Fibroblast of skin of right quadriceps (primary cell): Measurements from ENCODE around the gene RYR3.

ENCODE experiments used
- DNase-seq: peaks from one replicate; pipeline ENCODE4 v3.0.0-alpha.2; 2013

RYR3 gene

DNA sequence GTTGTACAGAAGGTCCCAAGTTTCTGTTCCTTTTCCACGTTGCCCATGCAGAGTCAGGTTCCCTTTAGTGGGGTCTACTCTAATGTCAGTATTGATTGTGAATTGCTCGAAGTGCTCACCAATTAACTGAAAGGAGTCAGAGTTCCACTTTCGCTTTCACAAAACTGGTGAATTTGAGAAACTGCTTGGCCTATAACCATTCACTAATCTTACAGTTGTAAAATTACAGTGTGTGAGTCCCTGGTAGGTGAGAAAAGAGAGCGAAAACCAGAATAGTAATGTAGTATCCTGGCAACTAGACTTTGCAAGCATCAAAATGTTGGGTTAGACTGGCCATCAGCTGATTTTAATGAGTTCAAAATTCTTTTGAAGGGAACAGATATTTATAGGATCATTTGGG is 420.0 kb downstream of the RYR3 start:
- no peak for DNase-seq

- DNase-seq, result no peak
Measured at GRCh38 chr15:33735143-33735542, 424.4 kb downstream of the RYR3 start.

GRCh38 chr15:33735637-33736247 is 425.0 kb downstream of the RYR3 start:
- DNase-seq, result peak; percentile 24

- peak; percentile 27 for DNase-seq
Measured at GRCh38 chr15:33737687-33738601, 427.2 kb downstream of the RYR3 start.

DNA sequence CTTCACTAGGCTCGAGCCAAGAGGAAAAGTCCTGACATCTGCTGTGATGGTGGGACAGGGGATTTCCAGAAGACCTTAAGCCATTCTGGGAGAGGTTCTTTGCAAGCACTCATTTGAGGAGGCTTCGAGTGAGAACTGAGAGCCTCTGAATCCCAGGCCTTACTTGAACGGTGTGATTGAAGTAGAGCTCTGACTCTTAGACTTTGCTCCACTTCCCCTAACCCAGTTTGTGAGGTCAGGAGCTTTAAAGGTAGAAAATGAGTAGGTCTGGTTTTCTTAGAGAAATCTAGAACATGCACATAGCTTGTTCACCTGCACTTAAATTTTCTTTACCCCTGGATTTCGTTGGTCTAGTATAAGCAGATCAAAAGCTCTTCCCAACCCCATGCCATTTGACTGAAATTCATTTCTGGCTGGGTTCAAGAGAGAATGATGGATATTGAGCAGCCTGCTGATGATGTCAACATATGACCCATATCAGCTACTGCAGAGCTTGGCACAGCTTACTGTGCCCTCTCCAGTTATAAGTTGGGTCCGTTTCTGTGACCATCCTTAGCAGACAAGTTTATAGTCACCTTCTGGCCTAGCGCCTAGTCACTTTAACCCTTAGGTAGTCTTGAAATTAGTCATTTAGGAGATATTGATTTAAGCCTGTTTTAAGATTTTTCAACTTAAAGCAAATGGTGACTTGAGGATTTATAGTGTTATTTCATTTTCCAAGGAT is 428.3 kb downstream of the RYR3 start:
- DNase-seq, result no peak

- DNase-seq, result no peak
Measured at GRCh38 chr15:33742306-33742705, 431.5 kb downstream of the RYR3 start.

DNA sequence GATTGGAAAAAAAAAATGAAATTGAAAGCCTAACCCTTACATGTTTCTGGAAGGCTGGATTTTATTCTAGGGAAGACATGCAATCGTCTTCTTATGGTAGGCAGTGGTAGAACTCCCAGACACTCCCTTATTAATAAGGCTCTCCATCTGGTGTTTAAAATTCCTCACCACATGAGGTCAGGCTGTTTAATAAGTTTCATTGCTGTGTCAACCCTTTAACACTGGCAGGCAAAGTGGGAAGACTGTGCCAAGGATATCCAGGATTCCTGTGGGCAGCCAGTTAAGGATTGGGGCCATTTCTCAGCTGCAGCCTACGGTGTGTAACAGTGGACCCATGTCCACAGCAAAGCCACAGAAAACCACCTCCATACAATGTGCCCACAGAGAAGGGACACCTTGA is 432.0 kb downstream of the RYR3 start:
- peak; percentile 10 for DNase-seq

GRCh38 chr15:33746203-33746602 is 435.4 kb downstream of the RYR3 start:
- DNase-seq, result no peak

DNA sequence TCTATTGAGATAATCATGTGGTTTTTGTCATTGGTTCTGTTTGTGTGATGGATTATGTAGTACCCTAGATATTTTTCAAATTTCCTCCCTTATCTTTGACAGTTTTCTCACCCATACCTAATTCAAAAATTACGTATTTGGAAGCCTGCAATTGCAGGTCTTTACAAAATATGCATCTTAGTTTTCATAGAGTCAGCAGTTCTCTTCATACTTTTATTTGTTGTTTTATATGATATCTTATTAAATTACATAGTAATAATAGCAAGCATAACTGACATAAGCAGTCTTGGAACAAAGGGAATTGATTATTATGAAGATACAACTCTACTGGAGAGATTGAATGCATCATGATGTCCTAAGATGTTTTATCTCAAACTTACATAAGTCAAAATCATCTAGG is 442.2 kb downstream of the RYR3 start:
- no peak for DNase-seq

DNA sequence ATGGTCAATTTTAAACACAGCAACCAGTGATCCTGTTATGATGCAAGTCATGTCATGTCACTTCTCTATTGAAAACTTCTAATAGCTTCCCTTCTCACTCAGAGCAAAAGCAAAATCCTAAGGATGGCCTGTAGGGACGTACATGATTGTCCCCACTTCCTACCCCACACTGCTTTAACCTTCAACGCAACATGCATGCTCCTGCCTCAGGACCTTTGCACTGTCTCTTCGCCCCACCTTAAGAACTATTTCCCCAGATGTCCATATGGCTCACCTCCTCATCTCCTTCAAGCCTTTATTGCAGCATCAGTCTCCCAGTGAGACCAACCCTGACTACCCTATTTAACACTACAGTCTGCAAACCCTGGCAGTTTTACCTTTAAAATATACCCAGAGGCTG is 443.5 kb downstream of the RYR3 start:
- no peak for DNase-seq

- DNase-seq, result no peak
Measured at GRCh38 chr15:33756961-33757360, 446.2 kb downstream of the RYR3 start.

DNA sequence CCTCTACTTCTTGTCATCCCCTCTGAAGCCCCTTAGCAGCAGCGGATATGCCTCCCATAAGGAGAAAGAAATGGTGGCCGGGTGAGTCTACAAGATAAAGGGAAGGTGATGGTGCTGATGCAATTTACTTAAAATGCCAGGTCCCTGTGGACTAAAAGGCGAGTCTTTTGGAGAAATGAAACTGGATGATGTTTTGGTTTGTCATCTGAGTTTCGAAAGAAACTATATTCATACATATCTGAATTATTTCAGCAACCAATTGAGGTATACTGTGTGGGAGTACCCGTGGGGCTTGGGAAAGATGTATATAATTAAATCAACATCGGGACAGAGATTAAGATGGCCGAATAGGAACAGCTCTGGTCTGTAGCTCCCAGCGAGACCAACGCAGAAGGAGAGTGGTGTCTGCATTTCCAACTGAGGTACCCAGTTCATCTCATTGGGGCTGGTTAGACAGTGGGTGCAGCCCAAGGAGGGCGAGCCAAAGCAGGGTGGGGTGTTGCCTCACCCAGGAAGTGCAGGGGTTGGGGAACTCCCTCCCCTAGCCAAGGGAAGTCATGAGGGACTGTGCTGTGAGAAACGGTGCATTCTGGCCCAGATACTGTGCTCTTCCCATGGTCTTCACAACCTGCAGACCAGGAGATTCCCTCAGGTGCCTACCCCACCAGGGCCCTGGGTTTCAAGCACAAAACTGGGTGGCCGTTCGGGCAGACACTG is 446.9 kb downstream of the RYR3 start:
- DNase-seq, result no peak

- no peak for DNase-seq
Measured at GRCh38 chr15:33766389-33766788, 455.6 kb downstream of the RYR3 start.

DNA sequence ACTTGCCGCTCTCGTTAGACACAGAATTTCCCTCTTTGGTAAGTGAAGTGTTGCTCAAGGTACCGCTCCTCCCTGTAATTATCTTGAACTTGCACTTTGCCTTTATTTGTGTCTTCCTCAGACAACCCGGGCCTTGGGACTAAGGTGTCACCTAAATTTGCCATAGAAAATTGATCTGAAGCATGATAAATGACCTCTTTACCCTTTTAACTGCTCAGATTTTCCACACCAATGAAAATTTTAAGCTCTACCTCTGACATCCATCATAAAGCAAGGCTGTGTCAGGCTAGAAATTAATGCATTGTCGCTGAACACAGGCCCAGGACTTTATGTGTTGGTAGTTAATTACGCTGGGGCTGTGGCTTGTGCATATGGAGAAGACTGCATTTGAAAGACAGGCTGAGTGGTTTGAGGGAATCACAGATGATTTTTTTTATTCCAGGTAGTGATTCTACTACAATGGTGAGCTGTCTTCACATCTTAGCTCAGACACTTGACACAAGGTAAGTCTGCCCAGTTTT is 458.0 kb downstream of the RYR3 start:
- DNase-seq, result no peak

DNA sequence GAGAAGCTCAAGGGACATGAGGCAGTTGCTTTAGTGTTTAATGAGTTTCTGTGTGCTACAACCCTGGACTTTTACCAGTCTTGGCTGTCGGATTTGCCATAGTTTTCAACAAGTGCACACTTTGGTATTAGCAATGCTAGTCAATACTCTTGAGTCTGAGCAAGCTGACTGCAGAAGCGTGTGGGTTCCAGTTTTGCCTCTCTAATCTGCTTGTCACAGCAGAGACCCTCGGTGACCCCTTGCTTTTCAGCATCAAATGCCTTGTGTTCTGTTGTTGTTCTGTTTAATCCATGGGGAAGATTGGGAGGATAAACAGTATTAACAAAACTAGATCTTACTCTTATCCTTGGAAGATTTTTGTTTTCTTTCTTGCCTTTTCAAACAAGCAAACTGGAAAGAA is 463.2 kb downstream of the RYR3 start:
- DNase-seq, result no peak

- DNase-seq, result no peak
Measured at GRCh38 chr15:33778852-33779251, 468.1 kb downstream of the RYR3 start.

DNA sequence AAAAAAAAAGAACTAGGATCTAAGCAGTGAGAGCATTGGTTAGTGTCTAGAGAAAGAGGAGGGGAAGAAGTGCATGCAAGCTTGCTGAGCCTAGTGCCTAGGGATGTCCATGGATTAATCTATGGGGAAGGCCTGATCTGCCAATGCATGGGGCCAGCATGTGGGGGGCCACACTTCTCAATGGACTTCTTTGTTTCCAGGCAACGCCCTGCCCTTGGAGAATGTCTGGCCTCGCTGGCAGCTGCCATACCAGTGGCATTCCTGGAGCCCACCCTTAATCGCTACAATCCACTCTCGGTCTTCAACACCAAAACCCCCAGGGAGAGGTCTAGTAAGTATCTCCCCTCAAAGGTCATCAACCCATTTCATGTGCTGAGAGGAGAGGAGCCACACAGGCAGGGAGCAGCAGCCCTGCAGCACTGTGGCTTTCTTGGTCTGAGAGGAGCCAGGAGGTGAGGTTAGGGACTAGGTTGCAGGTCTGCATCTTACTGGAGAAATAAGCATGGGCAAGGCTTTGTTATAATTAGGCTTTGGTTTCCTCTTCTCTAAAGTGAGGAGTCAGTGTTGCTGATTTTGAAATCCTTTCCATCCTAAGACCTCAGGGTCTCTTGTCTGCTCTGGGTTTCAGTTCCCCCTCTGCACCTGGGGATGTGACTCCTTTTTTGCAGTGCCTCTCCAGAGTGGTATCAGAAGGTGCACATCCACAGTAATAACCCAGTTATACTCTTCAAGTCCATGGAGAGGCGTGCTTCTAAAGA is 469.4 kb downstream of the RYR3 start:
- DNase-seq, result no peak

DNA sequence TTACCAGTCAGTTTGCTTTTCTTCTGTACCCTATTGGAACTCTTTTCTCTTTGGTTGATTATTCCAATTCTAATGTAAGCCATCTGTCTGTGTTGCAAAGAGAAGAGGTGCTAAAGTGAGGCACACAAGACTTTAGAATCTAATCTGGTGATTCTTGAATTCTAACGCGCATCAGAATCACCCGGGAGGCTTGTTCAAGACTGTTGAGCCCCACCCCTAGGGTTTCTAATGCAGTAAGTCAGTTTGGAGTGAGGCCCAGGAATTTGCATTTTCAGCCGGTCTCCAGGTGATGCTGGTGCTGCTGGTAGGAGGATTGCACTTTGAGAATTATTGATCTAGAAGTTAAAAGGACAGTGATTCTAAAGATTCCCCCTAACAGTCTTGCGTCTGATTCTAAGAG is 472.2 kb downstream of the RYR3 start:
- no peak for DNase-seq

DNA sequence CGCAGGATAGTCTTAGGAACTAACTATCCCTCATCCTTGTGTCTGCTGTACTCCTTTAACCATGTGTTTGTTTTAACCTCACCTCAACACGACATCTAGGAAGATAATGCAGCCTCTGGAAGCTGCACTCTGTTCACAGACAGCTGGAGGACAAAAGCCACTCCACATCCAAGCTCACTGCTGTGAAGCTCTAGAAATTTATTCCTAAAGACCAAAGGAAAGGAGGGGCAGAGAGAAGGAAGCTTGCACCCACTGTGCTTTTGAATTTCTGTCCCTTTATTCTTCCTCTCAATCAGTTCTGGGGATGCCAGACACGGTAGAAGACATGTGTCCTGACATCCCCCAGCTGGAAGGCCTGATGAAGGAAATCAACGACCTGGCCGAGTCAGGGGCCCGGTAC is 474.6 kb downstream of the RYR3 start:
- no peak for DNase-seq

GRCh38 chr15:33788906-33789540 is 478.3 kb downstream of the RYR3 start:
- DNase-seq, result peak; percentile 66

DNA sequence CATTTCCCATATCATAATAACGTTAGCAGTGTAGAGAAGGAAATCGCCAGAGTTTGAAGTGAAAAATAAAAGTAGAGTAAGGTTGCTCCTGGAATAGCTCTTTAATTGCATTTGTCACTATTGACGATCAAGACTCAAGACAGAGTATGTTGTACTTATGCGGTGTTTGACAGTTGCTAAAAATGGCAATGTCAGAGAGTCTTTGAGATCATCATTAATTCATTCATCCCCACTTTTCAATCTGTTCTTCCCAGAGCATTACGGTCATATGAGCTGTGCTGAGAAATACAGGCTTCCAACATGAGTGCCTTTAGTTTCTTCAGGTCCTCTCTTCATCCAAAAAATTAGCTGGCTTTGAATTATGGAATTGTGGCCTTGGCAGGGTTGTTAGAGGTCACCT is 483.7 kb downstream of the RYR3 start:
- DNase-seq, result no peak

DNA sequence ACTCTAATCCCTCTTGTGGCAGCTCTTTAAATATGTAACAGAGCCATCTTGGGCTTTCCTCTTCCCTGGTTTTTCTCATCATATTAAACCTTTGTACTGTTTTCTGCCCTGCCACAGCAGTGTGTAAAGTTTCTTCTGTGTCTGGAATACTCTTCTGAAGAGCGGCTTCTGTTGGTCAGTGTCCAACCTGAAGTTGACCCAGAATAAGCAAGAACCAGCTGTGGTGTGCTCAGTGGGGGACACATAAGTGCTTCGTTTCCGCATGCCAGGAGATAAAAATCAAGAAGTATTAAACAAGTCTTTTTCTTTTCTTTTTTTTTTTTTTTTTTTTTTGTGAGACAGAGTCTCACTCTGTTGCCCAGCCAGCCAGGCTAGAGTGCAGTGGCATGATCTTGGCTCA is 484.3 kb downstream of the RYR3 start:
- no peak for DNase-seq
